ENCODE measurements around the gene KMT2B.
"Not testable (repeated sequence)": the region's sequence is repeated elsewhere in the genome, so short reads cannot be mapped to it uniquely, and the experiment has no call there.

Gene KMT2B

GRCh38 chr19:35713506-35713850, 4.3 kb upstream of the KMT2B start:
- no peak for DNase-seq

GRCh38 chr19:35713904-35714495, 3.8 kb upstream of the KMT2B start:
- DNase-seq: no peak

GRCh38 chr19:35714601-35715354, 3.0 kb upstream of the KMT2B start:
- no peak for DNase-seq

- no peak for DNase-seq
Measured at GRCh38 chr19:35715355-35715809, 2.4 kb upstream of the KMT2B start.

GRCh38 chr19:35715981-35716800, 1.6 kb upstream of the KMT2B start:
- DNase-seq: no peak

- DNase-seq: peak; percentile 99
Measured at GRCh38 chr19:35716801-35717664, 770 bp upstream of the KMT2B start.

- peak; percentile 55 for DNase-seq
Measured at GRCh38 chr19:35718345-35719041, 690 bp downstream of the KMT2B start.

GRCh38 chr19:35719402-35720162, 1.8 kb downstream of the KMT2B start:
- DNase-seq: no peak

GRCh38 chr19:35720163-35720524, 2.3 kb downstream of the KMT2B start:
- DNase-seq: no peak

GRCh38 chr19:35720648-35721047, 2.8 kb downstream of the KMT2B start:
- DNase-seq: no peak

GRCh38 chr19:35721374-35721773, 3.6 kb downstream of the KMT2B start:
- no peak for DNase-seq

- DNase-seq: no peak
Measured at GRCh38 chr19:35722461-35722860, 4.7 kb downstream of the KMT2B start.

- no peak for DNase-seq
Measured at GRCh38 chr19:35722897-35723296, 5.1 kb downstream of the KMT2B start.

GRCh38 chr19:35723671-35724070, 5.9 kb downstream of the KMT2B start:
- no peak for DNase-seq

GRCh38 chr19:35724132-35724531, 6.3 kb downstream of the KMT2B start:
- DNase-seq: not testable (repeated sequence)

- no peak for DNase-seq
Measured at GRCh38 chr19:35724560-35724959, 6.8 kb downstream of the KMT2B start.

GRCh38 chr19:35725216-35725861, 7.5 kb downstream of the KMT2B start:
- DNase-seq: no peak

- DNase-seq: no peak
Measured at GRCh38 chr19:35727053-35727955, 9.5 kb downstream of the KMT2B start.

GRCh38 chr19:35727956-35728706, 10.3 kb downstream of the KMT2B start:
- no peak for DNase-seq

All from activated naive CD4-positive, alpha-beta T cell treated with anti-CD3 and anti-CD28 coated beads, Interleukin-2, amount 50 U/mL, for 16 hours (primary cell).